ENCODE measurements around the gene COA4. TPM values are rescaled to one million over a fixed set of nuclear protein-coding genes. Genes with fewer than 3 reads are reported as not detected.

Gene COA4
- total and polyA plus RNA-seq, 9 donors = 47.6 to 72.5 (median 55.7) TPM

DNA sequence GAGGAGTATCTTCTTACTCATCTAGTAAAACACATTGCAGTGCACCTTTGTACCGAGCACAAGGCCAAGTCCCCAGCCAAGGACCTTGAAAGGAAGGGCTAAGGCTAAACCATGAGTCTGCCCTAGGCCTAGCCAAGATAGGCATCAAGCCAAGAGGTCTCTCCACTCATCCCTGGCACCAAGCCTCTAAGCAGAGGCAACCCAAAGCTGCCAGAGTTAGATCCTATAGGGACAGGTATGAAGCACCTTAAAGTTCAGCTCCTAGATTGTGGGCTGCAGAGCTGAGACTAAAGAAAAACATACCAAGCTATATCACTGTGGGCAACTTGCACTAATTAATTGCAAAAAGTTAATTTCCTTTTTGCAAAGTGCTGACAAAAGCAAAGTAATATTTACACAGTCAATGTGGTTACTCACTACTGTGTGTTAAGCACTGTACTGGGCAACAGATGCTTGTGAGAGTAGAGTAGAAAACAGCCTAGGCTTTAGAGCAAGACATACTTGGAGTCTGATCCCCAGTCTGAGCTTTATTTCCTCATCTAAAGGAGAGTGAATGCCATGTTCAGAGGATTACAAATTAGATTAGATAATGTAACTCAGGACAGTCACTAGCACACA lies 7.2 kb downstream of the COA4 start:
- H3K27ac ChIP-seq = no peak overlapping the region
- 0 to 21% (median 3%) methylated on average over 1 of the region's 1 CpG for whole genome bisulfite sequencing, 3 donors
- intact Hi-C loops (cut with DNase I) = no loop called here
- TF ChIP-seq POLR2A (IDR thresholded peaks at IDR 0.05) (no peak), EP300 (IDR thresholded peaks at IDR 0.05) (no peak)
- TF ChIP-seq, protein P1, sequence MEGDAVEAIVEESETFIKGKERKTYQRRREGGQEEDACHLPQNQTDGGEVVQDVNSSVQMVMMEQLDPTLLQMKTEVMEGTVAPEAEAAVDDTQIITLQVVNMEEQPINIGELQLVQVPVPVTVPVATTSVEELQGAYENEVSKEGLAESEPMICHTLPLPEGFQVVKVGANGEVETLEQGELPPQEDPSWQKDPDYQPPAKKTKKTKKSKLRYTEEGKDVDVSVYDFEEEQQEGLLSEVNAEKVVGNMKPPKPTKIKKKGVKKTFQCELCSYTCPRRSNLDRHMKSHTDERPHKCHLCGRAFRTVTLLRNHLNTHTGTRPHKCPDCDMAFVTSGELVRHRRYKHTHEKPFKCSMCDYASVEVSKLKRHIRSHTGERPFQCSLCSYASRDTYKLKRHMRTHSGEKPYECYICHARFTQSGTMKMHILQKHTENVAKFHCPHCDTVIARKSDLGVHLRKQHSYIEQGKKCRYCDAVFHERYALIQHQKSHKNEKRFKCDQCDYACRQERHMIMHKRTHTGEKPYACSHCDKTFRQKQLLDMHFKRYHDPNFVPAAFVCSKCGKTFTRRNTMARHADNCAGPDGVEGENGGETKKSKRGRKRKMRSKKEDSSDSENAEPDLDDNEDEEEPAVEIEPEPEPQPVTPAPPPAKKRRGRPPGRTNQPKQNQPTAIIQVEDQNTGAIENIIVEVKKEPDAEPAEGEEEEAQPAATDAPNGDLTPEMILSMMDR (IDR thresholded peaks at IDR 0.05) = no peak
- H3K36me3 ChIP-seq = no peaks in the 10 kb centered on the region
- H3K9me3 ChIP-seq = no peaks in the 10 kb centered on the region
- H3K4me1 ChIP-seq (ENCODE audit: insufficient read depth) = peaks cover 4% of the 10 kb centered on the region
- no peaks in the 10 kb centered on the region for H3K27me3 ChIP-seq
- no peak for DNase-seq
- H3K4me3 ChIP-seq = no peak overlapping the region

DNA sequence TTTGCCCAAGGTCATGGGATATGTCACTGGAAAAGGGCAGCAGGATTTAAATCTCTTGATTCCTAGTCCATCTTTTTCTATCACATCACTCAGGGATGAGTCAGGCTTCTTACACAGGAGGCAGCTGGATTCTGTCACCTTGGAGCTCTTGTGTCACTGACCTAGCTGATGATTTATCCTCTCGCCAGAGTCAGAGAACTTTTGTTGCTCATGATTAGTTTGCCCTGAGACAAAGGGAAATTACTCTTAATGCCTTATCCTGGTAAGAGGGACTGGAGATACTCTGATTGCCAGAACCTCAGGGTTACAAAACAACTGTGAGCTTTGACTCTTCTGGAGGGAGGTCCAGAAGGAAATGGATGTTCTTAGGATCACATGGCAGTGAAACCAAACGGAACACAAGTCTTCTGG lies 10.1 kb downstream of the COA4 start:
- Histone ChIP-seq H3K27me3 (no peaks in the 10 kb centered on the region), H3K4me3 (no peak overlapping the region), H3K27ac (peak overlapping the region in 1 of 2 donors; percentile 17), H3K9me3 (no peaks in the 10 kb centered on the region), H3K36me3 (no peaks in the 10 kb centered on the region), H3K4me1 (ENCODE audit: insufficient read depth) (peaks cover 4% of the 10 kb centered on the region)
- DNase-seq = peak in 2 of 5 donors; percentile 47 to 64
- intact Hi-C loops (cut with DNase I) = no loop called here
- no peak for TF ChIP-seq EP300 (IDR thresholded peaks at IDR 0.05)
- TF ChIP-seq, protein P1 (IDR thresholded peaks at IDR 0.05) = no peak
- TF ChIP-seq POLR2A (IDR thresholded peaks at IDR 0.05) = no peak
- 8 to 18% (median 18%) methylated on average over 2 of the region's 2 CpGs for WGBS, 3 donors

DNA sequence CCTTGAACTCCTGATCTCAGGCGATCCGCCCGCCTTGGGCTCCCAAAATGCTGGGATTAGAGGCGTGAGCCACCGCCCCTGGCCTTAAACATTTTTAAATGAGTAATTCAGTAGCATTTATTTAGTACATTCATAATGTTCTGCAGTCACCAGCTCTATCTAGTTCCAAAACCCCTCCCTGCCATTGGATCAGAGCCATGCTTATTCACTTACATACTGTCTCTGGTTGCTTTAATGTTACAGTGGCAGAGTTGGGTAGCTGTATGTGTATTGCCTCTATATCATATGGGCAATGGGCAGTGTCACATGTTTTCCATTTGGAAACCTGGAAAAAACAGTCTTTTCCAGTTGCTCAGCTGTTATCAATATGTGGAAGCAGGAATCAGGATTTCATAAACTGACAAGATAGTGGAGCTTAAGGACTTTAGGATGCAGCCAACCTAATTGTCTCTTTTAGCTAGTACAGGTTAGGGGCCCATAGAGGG lies 10.5 kb downstream of the COA4 start:
- H3K27ac ChIP-seq = no peak overlapping the region
- H3K27me3 ChIP-seq = no peaks in the 10 kb centered on the region

DNA sequence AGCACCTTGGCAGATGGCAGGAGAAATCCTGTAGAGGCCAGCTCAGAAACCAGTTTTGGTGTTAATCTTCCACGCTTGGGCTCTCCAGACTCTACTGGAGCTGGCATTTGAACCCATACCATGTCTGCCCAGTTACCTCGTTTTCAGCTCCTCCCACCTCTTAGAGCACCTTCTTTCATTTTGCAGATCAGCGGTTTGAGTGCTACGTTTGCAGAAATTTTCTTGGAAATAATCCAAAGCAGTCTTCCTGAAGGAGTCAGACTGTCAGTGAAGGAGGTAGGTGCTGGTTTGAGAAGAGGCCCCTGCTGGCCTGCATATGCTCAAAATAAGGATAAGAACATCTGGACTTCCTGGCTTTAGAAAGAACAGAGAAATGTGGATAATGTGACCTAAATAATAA lies 13.7 kb downstream of the COA4 start:
- Histone ChIP-seq H3K9me3 (no peaks in the 10 kb centered on the region), H3K4me3 (no peak overlapping the region), H3K36me3 (no peaks in the 10 kb centered on the region), H3K4me1 (ENCODE audit: insufficient read depth) (peaks cover 4% of the 10 kb centered on the region), H3K27me3 (no peaks in the 10 kb centered on the region), H3K27ac (no peak overlapping the region)
- intact Hi-C loops (cut with DNase I) = no loop called here
- TF ChIP-seq, protein P1 (IDR thresholded peaks at IDR 0.05) = no peak
- no peak for TF ChIP-seq EP300 (IDR thresholded peaks at IDR 0.05)
- no peak for TF ChIP-seq POLR2A (IDR thresholded peaks at IDR 0.05)
- WGBS, 3 donors = 49 to 61% (median 58%) methylated on average over 4 of the region's 4 CpGs
- DNase-seq = no peak

More for the DNA sequence above, 10.5 kb downstream of the COA4 start:
- TF ChIP-seq, protein P1 (IDR thresholded peaks at IDR 0.05) = no peak
- TF ChIP-seq EP300 (IDR thresholded peaks at IDR 0.05) = no peak
- TF ChIP-seq POLR2A (IDR thresholded peaks at IDR 0.05) = no peak
- Histone ChIP-seq H3K9me3 (no peaks in the 10 kb centered on the region), H3K4me1 (ENCODE audit: insufficient read depth) (peaks cover 4% of the 10 kb centered on the region), H3K36me3 (no peaks in the 10 kb centered on the region), H3K4me3 (no peak overlapping the region)
- 24 to 37% (median 32%) methylated on average over 5 of the region's 5 CpGs for WGBS, 3 donors
- peak in 3 of 5 donors; percentile 24 to 47 (median 25) for DNase-seq
- intact Hi-C loops (cut with DNase I) = no loop called here
